Measurements from ENCODE around the gene FRS3. TPM values are rescaled to one million over a fixed set of nuclear protein-coding genes. Genes with fewer than 3 reads are reported as not detected.

FRS3 gene
- total RNA-seq, 6 experiments from 2014 or later: 0.68 to 3.0 (median 1.9) TPM

DNA sequence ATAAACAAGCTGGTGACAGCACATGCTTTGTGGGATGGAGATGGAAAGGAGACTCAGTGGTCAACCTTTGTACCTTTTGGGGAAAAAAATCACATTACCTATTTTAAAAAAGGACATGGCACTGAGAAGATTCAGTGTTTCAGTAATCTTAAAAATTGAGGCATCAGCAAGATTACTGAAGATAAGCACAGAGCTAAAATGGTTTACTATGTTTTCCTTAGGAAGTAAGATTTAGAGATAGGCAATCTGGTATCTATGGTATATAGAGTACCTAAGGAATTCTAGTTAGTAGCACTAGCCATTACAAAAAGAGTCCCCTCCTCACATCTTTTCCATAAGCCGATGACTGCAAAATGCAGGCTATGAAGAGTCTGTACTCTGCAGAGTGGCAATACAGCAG, 43.5 kb upstream of the FRS3 start:
- Histone ChIP-seq H3K27ac (no peak overlapping the region), H3K4me3 (no peak overlapping the region), H3K4me1 (no peaks in the 10 kb centered on the region), H3K36me3 (no peaks in the 10 kb centered on the region), H3K27me3 (no peaks in the 10 kb centered on the region), H3K9me3 (no peaks in the 10 kb centered on the region)
- TF ChIP-seq, protein P1, sequence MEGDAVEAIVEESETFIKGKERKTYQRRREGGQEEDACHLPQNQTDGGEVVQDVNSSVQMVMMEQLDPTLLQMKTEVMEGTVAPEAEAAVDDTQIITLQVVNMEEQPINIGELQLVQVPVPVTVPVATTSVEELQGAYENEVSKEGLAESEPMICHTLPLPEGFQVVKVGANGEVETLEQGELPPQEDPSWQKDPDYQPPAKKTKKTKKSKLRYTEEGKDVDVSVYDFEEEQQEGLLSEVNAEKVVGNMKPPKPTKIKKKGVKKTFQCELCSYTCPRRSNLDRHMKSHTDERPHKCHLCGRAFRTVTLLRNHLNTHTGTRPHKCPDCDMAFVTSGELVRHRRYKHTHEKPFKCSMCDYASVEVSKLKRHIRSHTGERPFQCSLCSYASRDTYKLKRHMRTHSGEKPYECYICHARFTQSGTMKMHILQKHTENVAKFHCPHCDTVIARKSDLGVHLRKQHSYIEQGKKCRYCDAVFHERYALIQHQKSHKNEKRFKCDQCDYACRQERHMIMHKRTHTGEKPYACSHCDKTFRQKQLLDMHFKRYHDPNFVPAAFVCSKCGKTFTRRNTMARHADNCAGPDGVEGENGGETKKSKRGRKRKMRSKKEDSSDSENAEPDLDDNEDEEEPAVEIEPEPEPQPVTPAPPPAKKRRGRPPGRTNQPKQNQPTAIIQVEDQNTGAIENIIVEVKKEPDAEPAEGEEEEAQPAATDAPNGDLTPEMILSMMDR (IDR thresholded peaks at IDR 0.05): no peak
- TF ChIP-seq POLR2A (IDR thresholded peaks at IDR 0.05): no peak
- DNase-seq: no peak
- intact Hi-C loops (cut with DNase I): no loop called here
- no peak for ATAC-seq
- WGBS (ENCODE audit: insufficient coverage, low coverage, low lambda C conversion rate, missing lambda C conversion rate): 100% methylated on average over 1 of the region's 1 CpG

DNA sequence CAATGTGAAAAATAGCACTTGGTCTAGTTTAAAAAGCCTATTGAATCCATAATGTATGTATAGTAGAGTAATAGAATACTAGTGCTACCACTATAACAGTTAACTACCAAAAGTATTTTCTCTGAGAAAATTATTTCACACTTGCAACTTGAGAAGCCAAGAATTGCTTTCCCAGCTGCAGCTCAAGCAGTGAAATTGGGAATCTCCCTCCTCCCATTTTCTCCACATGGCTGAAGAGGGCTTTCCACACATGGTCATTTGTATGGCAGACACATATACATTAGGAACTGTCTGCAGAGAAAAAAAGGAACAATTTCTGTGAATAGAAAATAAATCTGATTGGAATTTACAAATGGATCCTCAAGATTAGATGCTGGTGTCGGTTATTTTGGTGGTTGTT, 42.3 kb upstream of the FRS3 start:
- no peaks in the 10 kb centered on the region for H3K36me3 ChIP-seq
- no peak overlapping the region for H3K4me3 ChIP-seq
- H3K4me1 ChIP-seq: no peaks in the 10 kb centered on the region
- TF ChIP-seq, protein P1 (IDR thresholded peaks at IDR 0.05): no peak
- TF ChIP-seq POLR2A (IDR thresholded peaks at IDR 0.05): no peak
- H3K27ac ChIP-seq: no peak overlapping the region
- no peaks in the 10 kb centered on the region for H3K9me3 ChIP-seq
- H3K27me3 ChIP-seq: no peaks in the 10 kb centered on the region
- ATAC-seq: no peak
- 100% methylated on average over 1 of the region's 1 CpG for WGBS (ENCODE audit: insufficient coverage, low coverage, low lambda C conversion rate, missing lambda C conversion rate)
- no peak for DNase-seq
- intact Hi-C loops (cut with DNase I): no loop called here

DNA sequence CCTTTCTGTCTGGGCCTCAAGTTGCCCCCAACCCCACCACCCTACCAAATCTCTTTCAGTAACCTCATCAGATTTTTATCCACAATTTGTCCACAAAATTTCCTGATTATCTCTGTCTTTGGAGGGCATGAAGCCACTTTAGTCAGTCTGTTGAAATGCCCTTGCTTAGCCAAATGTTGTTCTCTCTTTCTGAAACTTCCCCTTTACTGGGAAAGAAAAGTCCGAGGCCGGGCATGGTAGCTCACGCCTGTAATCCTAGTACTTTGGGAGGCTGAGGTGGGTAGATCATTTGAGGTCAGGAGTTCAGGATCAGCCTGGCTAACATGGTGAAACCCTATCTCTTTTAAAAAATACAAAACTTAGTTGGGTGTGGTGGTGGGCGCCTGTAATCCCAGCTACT, 41.6 kb upstream of the FRS3 start:
- no peaks in the 10 kb centered on the region for H3K27me3 ChIP-seq
- no peak for TF ChIP-seq POLR2A (IDR thresholded peaks at IDR 0.05)
- TF ChIP-seq, protein P1 (IDR thresholded peaks at IDR 0.05): no peak
- ATAC-seq (no peak), DNase-seq (no peak)
- H3K27ac ChIP-seq: no peak overlapping the region
- H3K4me1 ChIP-seq: no peaks in the 10 kb centered on the region
- no peaks in the 10 kb centered on the region for H3K36me3 ChIP-seq
- intact Hi-C loops (cut with DNase I): no loop called here
- 74% methylated on average over 4 of the region's 4 CpGs for WGBS (ENCODE audit: insufficient coverage, low coverage, low lambda C conversion rate, missing lambda C conversion rate)
- no peaks in the 10 kb centered on the region for H3K9me3 ChIP-seq
- no peak overlapping the region for H3K4me3 ChIP-seq

DNA sequence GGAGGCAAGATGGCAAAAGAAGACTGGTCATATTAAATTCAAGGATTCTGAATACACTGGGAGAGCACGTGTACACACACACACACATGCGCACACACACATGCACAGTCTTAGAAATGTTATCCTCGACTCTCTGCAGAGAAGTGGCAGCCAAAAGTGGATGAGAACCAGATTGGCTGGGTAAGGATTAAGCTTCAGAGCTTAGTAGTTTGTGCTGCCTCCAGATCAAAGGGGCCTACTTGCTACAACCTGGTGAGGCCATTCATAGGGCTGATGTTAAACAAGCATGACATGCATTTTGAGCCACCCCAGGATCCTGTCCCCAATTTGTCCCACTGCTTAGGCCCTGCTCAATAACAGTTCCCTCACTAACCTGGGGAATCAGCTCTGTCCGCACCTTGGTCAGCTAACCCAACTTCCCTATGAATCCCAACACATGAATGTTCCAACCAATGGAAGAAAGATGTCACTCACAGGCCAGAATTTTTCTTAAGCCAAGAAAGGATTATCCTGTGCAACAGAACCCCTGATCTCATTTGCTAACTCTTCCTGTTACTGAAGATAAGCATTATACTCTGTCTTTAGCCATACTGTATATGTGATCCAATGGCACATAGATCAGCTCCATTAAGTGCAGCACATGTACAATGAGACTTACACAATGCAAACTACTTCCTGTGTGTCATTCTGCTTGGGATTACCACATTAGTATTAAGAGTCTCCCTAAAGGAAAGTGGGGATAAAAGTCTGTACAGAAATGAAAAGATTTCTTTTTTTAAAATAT, 38.8 kb upstream of the FRS3 start:
- Histone ChIP-seq H3K4me1 (no peaks in the 10 kb centered on the region), H3K27me3 (no peaks in the 10 kb centered on the region), H3K36me3 (no peaks in the 10 kb centered on the region), H3K27ac (no peak overlapping the region), H3K4me3 (no peak overlapping the region), H3K9me3 (no peaks in the 10 kb centered on the region)
- ATAC-seq (no peak), DNase-seq (no peak)
- intact Hi-C loops (cut with DNase I): no loop called here
- TF ChIP-seq POLR2A (IDR thresholded peaks at IDR 0.05): no peak
- TF ChIP-seq, protein P1 (IDR thresholded peaks at IDR 0.05): no peak
- WGBS (ENCODE audit: insufficient coverage, low coverage, low lambda C conversion rate, missing lambda C conversion rate): 50% methylated on average over 2 of the region's 4 CpGs
